HG03045 (cell line): ENCODE data around the gene KLF9.
"Not testable (repeated sequence)": the region's sequence is repeated elsewhere in the genome, so short reads cannot be mapped to it uniquely, and the experiment has no call there.

ENCODE experiments used
- ATAC-seq: cut with Tn5 transposase; IDR thresholded peaks from one replicate; pipeline ENCODE4 v1.9.1; 2021; ENCODE audit warnings: mild to moderate bottlenecking, moderate library complexity; ENCODE audit not compliant: unreplicated experiment

Gene KLF9

GRCh38 chr9:70405808-70406433 is 8.5 kb downstream of the KLF9 start:
- peak; percentile 20 for ATAC-seq

GRCh38 chr9:70404261-70404660 is 10.2 kb downstream of the KLF9 start:
- ATAC-seq: no peak

DNA sequence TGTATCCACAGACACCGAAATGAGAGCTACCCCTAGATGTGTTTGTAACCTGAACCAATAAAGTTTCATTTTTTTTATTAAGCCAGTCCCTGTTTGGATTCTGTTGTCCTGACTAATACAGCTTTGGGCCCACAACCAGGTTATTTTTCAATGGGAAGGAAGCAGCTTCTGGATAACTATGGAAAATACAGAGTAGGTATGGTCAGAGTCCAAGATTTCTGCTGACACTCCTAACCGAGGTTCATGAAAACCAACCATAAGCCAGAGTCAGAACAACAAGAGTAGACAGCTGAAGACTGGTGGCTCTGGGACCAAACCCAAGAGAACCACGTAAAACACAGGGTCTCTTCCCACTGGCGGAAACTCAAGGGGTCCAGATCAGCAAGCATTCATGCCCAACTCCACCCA is 10.8 kb downstream of the KLF9 start:
- ATAC-seq: no peak

DNA sequence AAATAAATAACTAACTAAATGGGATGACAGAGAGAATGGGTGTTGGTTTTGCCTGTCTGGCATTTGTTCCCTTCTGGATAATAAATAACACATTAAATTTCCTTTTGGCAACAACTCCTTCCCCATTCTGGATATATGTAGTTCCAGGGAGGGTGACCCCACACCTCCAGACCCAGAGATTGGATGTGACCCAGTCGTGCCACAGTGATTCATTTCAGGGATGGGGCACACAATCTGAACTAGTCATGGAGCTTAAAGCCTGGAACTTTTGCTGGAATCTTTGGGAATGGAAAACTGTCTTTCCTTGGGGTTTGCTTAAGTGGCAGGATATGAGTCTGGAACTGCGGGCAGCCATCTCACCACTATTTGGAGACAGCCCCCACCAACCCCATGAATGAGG is 11.3 kb downstream of the KLF9 start:
- no peak for ATAC-seq

- ATAC-seq: no peak
These were observed 12.2 kb downstream of the KLF9 start for GRCh38 chr9:70402213-70402612.

- not testable (repeated sequence) for ATAC-seq
These were observed 13.2 kb downstream of the KLF9 start for GRCh38 chr9:70401241-70401640.

GRCh38 chr9:70400107-70400892 is 14.2 kb downstream of the KLF9 start:
- ATAC-seq: no peak

- ATAC-seq: no peak
These were observed 15.3 kb downstream of the KLF9 start for GRCh38 chr9:70399141-70399540.

DNA sequence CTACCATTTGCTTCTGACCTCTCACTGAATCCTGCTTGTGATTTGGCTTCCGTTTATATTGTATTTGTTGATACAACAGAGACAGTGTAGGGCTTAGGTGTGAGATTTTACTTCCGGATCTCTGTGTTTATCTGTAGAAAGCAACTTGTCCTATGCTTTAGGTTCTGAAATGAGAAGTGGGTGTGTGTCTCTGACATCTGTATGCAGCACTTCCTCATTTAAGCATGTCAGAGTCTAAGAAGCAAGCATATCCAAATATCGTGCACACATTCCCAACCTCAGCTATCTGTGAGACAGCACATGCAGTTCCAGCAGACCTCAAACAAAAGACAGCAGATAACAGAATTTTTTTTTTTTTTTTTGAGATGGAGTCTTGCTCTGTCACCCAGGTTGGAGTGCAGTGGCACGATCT is 16.3 kb downstream of the KLF9 start:
- ATAC-seq: peak; percentile 94

DNA sequence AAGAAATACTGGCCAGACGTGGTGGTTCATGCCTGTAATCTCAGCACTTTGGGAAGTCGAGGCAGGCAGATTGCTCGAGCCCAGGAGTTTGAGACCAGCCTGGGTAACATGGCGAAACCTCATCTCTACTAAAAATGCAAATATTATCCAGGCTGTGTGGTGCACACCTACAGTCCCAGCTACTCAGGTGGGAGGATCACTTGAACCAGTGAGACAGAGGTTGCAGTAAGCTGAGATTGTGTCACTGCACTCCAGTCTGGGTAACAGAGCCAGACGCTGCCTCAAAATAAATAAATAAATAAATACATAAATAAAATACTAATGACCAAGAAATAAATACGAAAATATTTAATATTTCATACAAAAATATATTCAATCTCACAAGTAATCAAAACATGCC is 18.8 kb downstream of the KLF9 start:
- no peak for ATAC-seq

GRCh38 chr9:70392850-70393249 is 21.6 kb downstream of the KLF9 start:
- no peak for ATAC-seq

- no peak for ATAC-seq
These were observed 22.3 kb downstream of the KLF9 start for GRCh38 chr9:70392189-70392588.

DNA sequence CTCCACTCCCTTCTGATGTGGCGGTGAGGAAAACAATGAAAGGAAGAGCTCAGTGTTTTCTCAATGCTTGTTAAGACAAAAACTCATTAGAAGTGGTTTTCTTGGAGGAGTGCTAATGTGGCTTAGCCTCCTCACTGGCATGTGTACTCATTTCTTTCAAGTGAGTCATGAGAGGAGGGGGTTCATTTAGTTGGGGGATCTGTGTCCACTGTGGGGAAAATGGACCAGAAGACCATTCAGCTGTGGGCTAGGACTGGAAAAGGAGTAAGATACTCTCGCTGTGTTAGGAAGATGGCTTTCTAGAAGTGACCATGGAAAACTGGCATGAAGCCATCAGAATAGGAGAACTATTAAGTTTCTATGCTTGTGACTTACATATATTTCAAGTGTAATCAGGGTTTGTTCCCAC is 23.5 kb downstream of the KLF9 start:
- ATAC-seq: no peak

DNA sequence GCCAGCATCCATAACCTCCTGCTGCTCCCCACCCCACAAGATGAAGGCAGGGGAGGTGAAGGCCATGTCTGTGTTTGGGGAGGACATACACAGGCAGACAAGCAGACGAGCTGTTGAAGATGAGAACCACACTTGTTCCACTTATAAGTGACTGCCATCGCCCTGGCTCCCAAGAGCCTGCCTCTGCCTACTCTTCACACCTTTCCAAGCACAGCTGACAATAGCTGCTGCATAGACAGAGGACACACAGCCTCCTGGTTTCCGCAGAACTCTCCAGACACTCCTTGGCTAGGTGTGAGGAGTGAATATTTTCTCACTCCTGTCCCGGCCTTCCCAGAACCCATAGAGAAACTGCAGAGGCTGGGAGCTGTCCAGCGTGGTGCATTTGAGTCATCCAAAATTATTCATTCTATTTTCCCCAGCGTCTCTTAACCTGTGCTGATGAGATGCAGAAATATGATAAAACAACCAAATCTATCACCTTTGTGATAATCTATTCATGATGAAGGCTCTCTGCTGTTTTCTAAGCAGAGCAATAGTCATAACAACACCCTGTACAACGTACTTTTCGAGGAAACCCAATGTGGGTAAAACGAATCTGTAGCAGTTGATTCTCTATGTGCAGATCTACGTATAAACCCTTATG is 24.7 kb downstream of the KLF9 start:
- no peak for ATAC-seq

DNA sequence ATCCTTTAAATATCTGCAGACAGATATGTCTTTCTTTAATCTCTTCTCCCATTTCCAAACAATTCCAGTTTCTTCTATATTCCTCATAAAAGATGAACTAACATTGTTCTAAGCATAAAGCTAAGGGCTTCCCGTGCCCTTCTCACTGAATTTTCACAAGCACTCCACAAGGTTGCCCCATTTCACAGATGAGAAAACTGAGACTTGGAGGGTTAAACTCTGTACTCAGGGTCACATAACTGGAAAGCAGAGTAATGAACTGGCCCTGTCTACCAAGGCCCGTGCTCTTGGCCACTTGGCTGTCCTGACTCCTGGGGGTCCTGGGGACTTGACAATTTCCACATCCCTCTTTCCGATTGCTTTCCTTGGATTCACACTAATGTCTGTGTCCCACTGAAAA is 25.3 kb downstream of the KLF9 start:
- ATAC-seq: no peak

- no peak for ATAC-seq
These were observed 26.8 kb downstream of the KLF9 start for GRCh38 chr9:70387663-70388062.

DNA sequence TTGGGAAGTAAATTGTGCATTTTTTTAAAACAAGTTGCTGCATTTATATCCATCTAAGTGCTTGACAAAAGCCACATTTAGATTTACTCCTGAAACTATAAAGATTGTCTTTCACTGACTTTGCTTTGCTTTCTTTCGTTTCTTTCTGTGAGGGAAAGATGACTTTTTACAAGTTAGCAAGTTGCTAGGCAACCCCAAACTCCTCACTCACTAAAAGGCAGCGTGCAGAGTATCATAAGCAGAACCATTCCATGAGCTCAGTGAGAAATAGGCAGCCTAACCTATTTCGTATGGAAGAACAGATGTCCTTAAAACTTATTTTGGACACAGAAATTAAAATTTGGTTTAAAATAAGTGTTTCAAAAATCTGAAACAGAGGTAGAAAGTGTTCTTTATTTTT is 29.0 kb downstream of the KLF9 start:
- ATAC-seq: no peak

- ATAC-seq: no peak
These were observed 31.5 kb downstream of the KLF9 start for GRCh38 chr9:70382709-70383605.

DNA sequence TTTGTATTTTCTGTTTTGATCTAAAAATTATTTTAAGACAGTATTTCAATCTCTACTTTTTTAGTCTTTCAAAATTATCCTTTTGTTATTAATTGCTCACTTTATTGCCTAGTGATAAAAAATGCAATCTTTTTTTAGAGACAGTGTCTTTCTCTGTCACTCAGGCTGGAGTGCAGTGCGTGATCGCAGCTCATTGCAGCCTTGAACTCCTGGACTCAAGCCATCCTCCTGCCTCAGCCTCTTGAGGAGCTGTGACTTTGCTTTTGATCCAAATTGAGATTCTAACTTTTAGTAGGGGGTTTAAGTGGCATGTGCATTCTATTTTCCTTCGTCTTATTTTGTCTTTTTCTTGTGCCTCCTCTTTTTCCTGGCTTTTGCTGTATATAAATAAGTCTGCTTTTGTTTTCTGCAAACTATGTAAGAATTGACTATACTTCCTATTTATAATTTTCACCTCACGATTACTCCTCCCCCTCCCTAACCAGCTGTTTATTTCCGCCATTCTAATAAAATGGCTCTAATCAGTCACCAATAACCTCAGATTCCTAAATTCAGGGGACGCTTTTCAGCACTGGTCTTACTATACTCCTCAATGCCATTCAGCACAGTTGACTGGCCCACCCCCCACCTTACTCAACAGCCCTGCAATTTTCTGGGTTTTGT is 32.3 kb downstream of the KLF9 start:
- ATAC-seq: no peak

DNA sequence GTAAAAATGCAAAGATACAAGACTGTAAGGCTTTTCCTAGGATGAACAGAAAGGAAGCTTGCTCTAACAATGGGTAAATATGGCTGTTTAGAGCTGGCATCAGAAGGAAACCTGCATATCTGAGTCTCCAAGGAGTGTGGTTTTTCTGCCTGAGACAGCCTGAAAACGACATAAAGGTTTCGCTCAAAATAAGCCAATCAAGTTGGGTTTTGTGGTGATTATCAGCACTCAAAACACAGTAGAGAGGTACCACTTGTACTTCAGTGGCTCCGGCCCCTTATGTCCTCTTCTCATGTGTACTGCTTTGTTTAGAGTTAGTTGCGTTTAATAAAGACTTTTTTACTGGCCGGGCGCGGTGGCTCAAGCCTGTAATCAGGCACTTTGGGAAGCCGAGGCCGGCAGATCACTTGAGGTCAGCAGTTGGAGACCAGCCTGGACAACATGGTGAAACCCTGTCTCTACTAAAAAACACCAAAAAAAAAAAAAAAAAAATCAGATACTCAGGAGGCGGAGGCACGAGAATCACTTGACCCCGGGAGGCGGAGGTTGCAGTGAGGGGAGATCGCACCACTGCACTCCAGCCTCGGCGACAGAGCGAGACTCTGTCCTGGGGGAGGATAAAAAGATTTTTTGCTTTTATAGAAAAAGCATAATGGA is 39.4 kb downstream of the KLF9 start:
- ATAC-seq: no peak
